ENCODE results near the gene WDR82.
A peak's percentile ranks its signal among the peaks of the same experiment; 100 is the strongest.

Gene WDR82

GRCh38 chr3:52222319-52223221 lies 55.9 kb downstream of the WDR82 start:
- H3K27ac Mint-ChIP-seq, result peak overlapping the region; percentile 98
- peaks cover 37% of the 10 kb centered on the region for H3K36me3 Mint-ChIP-seq
- peak overlapping the region; percentile 93 for H3K4me3 Mint-ChIP-seq
- ATAC-seq, result no peak
- peaks cover 96% of the 10 kb centered on the region for H3K4me1 Mint-ChIP-seq
- H3K9me3 Mint-ChIP-seq, result no peaks in the 10 kb centered on the region
- no peaks in the 10 kb centered on the region for H3K27me3 Mint-ChIP-seq

- H3K4me3 Mint-ChIP-seq, result peak overlapping the region; percentile 57
These were observed 56.7 kb downstream of the WDR82 start for GRCh38 chr3:52221563-52222318.

GRCh38 chr3:52221141-52221562 lies 57.3 kb downstream of the WDR82 start:
- no peak for ATAC-seq
- H3K4me3 Mint-ChIP-seq, result no peak overlapping the region
- H3K4me1 Mint-ChIP-seq, result peaks cover 95% of the 10 kb centered on the region
- peaks cover 49% of the 10 kb centered on the region for H3K36me3 Mint-ChIP-seq
- no peaks in the 10 kb centered on the region for H3K27me3 Mint-ChIP-seq
- H3K27ac Mint-ChIP-seq, result no peak overlapping the region
- H3K9me3 Mint-ChIP-seq, result no peaks in the 10 kb centered on the region

More at GRCh38 chr3:52221563-52222318, 56.7 kb downstream of the WDR82 start:
- no peak for ATAC-seq
- H3K9me3 Mint-ChIP-seq, result no peaks in the 10 kb centered on the region
- peak overlapping the region; percentile 98 for H3K27ac Mint-ChIP-seq
- peaks cover 96% of the 10 kb centered on the region for H3K4me1 Mint-ChIP-seq
- H3K27me3 Mint-ChIP-seq, result no peaks in the 10 kb centered on the region
- peaks cover 45% of the 10 kb centered on the region for H3K36me3 Mint-ChIP-seq

- Mint-ChIP-seq H3K4me1 (peaks cover 91% of the 10 kb centered on the region), H3K9me3 (no peaks in the 10 kb centered on the region), H3K36me3 (peaks cover 52% of the 10 kb centered on the region), H3K4me3 (peak overlapping the region; percentile 5), H3K27ac (peak overlapping the region; percentile 68), H3K27me3 (no peaks in the 10 kb centered on the region)
- peak; percentile 81 for ATAC-seq
These were observed 57.9 kb downstream of the WDR82 start for GRCh38 chr3:52220380-52221026.

- Mint-ChIP-seq H3K9me3 (no peaks in the 10 kb centered on the region), H3K27me3 (no peaks in the 10 kb centered on the region), H3K36me3 (peaks cover 58% of the 10 kb centered on the region), H3K4me1 (peaks cover 89% of the 10 kb centered on the region), H3K4me3 (no peak overlapping the region), H3K27ac (peak overlapping the region; percentile 40)
- ATAC-seq, result no peak
These were observed 59.4 kb downstream of the WDR82 start for GRCh38 chr3:52218937-52219650.

- Mint-ChIP-seq H3K27me3 (no peaks in the 10 kb centered on the region), H3K4me3 (no peak overlapping the region), H3K27ac (peak overlapping the region; percentile 40), H3K4me1 (peaks cover 83% of the 10 kb centered on the region), H3K9me3 (no peaks in the 10 kb centered on the region), H3K36me3 (peaks cover 58% of the 10 kb centered on the region)
- no peak for ATAC-seq
These were observed 60.0 kb downstream of the WDR82 start for GRCh38 chr3:52218454-52218853.

- Mint-ChIP-seq H3K36me3 (peaks cover 58% of the 10 kb centered on the region), H3K4me3 (no peak overlapping the region), H3K9me3 (no peaks in the 10 kb centered on the region), H3K4me1 (peaks cover 78% of the 10 kb centered on the region), H3K27ac (peak overlapping the region; percentile 40), H3K27me3 (no peaks in the 10 kb centered on the region)
- no peak for ATAC-seq
These were observed 60.4 kb downstream of the WDR82 start for GRCh38 chr3:52218026-52218425.

GRCh38 chr3:52217409-52217805 lies 61.0 kb downstream of the WDR82 start:
- Mint-ChIP-seq H3K27me3 (no peaks in the 10 kb centered on the region), H3K27ac (peak overlapping the region; percentile 40), H3K9me3 (no peaks in the 10 kb centered on the region), H3K4me3 (no peak overlapping the region), H3K4me1 (peaks cover 72% of the 10 kb centered on the region), H3K36me3 (peaks cover 58% of the 10 kb centered on the region)
- no peak for ATAC-seq

GRCh38 chr3:52216585-52217408 lies 61.7 kb downstream of the WDR82 start:
- no peaks in the 10 kb centered on the region for H3K9me3 Mint-ChIP-seq
- no peaks in the 10 kb centered on the region for H3K27me3 Mint-ChIP-seq
- H3K4me1 Mint-ChIP-seq, result peaks cover 66% of the 10 kb centered on the region
- H3K4me3 Mint-ChIP-seq, result no peak overlapping the region
- no peak for ATAC-seq
- H3K27ac Mint-ChIP-seq, result peak overlapping the region; percentile 40
- H3K36me3 Mint-ChIP-seq, result peaks cover 57% of the 10 kb centered on the region

GRCh38 chr3:52215351-52215750 lies 63.1 kb downstream of the WDR82 start:
- ATAC-seq, result no peak
- Mint-ChIP-seq H3K27me3 (no peaks in the 10 kb centered on the region), H3K36me3 (peaks cover 63% of the 10 kb centered on the region), H3K4me1 (peaks cover 52% of the 10 kb centered on the region), H3K9me3 (no peaks in the 10 kb centered on the region), H3K4me3 (no peak overlapping the region), H3K27ac (no peak overlapping the region)

GRCh38 chr3:52213901-52214300 lies 64.5 kb downstream of the WDR82 start:
- peaks cover 38% of the 10 kb centered on the region for H3K4me1 Mint-ChIP-seq
- H3K36me3 Mint-ChIP-seq, result peaks cover 68% of the 10 kb centered on the region
- no peak overlapping the region for H3K27ac Mint-ChIP-seq
- no peak overlapping the region for H3K4me3 Mint-ChIP-seq
- H3K9me3 Mint-ChIP-seq, result no peaks in the 10 kb centered on the region
- no peaks in the 10 kb centered on the region for H3K27me3 Mint-ChIP-seq
- ATAC-seq, result no peak

GRCh38 chr3:52213005-52213404 lies 65.4 kb downstream of the WDR82 start:
- no peak for ATAC-seq
- H3K27ac Mint-ChIP-seq, result no peak overlapping the region
- H3K4me1 Mint-ChIP-seq, result peaks cover 29% of the 10 kb centered on the region
- H3K9me3 Mint-ChIP-seq, result no peaks in the 10 kb centered on the region
- peaks cover 76% of the 10 kb centered on the region for H3K36me3 Mint-ChIP-seq
- H3K27me3 Mint-ChIP-seq, result no peaks in the 10 kb centered on the region
- no peak overlapping the region for H3K4me3 Mint-ChIP-seq

GRCh38 chr3:52211268-52211891 lies 67.1 kb downstream of the WDR82 start:
- Mint-ChIP-seq H3K4me1 (peaks cover 13% of the 10 kb centered on the region), H3K27me3 (no peaks in the 10 kb centered on the region), H3K4me3 (no peak overlapping the region), H3K36me3 (peaks cover 80% of the 10 kb centered on the region), H3K9me3 (no peaks in the 10 kb centered on the region), H3K27ac (no peak overlapping the region)
- ATAC-seq, result no peak

All from stimulated activated memory B cell treated with anti-CD40 and anti-IgM and Interleukin-4, amounts not matched to agents 10 μg/mL and 1 μg/mL and 100 μg/mL, for 72 hours (primary cell).